Gastrocnemius medialis (tissue), 4 donors: ENCODE measurements around the gene PAQR5. TPM values are rescaled to one million over a fixed set of nuclear protein-coding genes. Genes with fewer than 3 reads are reported as not detected.

Experiments used
- ATAC-seq, 2 donors: fragments of 150-250 bp; one replicate each; pipeline ENCODE4 v1.9.1; 2016
- DNase-seq, 2 donors: peaks; one replicate each; pipeline ENCODE4 v3.0.0-alpha.2; 2019
- H3K27ac ChIP-seq, 4 donors: fragments of 200-600 bp; sonication (generic); 1 replicate in 1 of 4; 2 replicates in 3 of 4; pipeline ENCODE4 v1.5.1; 2016 to 2018; ENCODE audit warnings: mild to moderate bottlenecking in 2 of 4, moderate library complexity in 1 of 4
- H3K27me3 ChIP-seq, 3 donors: fragments of 200-600 bp; sonication (generic) in 2 of 3; 1 replicate in 1 of 3; 2 replicates in 2 of 3; pipeline versions ENCODE4 v1.5.1 to v1.6.0; 2016 to 2019; ENCODE audit warnings: mild to moderate bottlenecking in 1 of 3, moderate library complexity in 1 of 3
- H3K36me3 ChIP-seq, 2 donors: fragments of 200-600 bp; sonication (generic) in 1 of 2; one replicate each; pipeline ENCODE4 v1.5.1; 2017 to 2018
- H3K4me1 ChIP-seq, 2 donors: fragments of 200-600 bp; sonication (generic) in 1 of 2; one replicate each; pipeline ENCODE4 v1.5.1; 2016 to 2017; ENCODE audit warnings: mild to moderate bottlenecking in 2 of 2
- H3K4me3 ChIP-seq, 4 donors: fragments of 200-600 bp; sonication (generic) in 3 of 4; 1 replicate in 1 of 4; 2 replicates in 3 of 4; pipeline ENCODE4 v1.5.1; 2016 to 2019; ENCODE audit warnings: mild to moderate bottlenecking in 2 of 4
- H3K9me3 ChIP-seq, 3 donors: fragments of 200-600 bp; sonication (generic) in 2 of 3; 1 replicate in 1 of 3; 2 replicates in 2 of 3; pipeline ENCODE4 v1.5.1; 2016 to 2019
- POLR2A ChIP-seq, 2 donors: fragments of 450-650 bp; IDR thresholded peaks; one replicate each; pipeline ENCODE4 v1.6.1; 2017; ENCODE audit warnings: antibody characterized with exemption in 2 of 2, mild to moderate bottlenecking in 2 of 2, moderate library complexity in 2 of 2
- in situ Hi-C, 4 donors: fragments of 200-750 bp; cut with MboI; loops; one replicate each; pipeline versions ENCODE4 v1.15.0 to v1.8.0; 2017; ENCODE audit warnings: low sequenced_read_pairs in 4 of 4
- intact Hi-C: fragments of 100-400 bp; cut with DNase I; formaldehyde crosslinking; loops from one replicate; pipeline ENCODE4 v1.15.1; 2023; ENCODE audit warnings: low total_unique reads
- total RNA-seq, 4 donors: library from RNA; depleted of rRNA; stranded (reverse); fragments of >200 nt; gene quantifications; one replicate each; pipeline versions ENCODE4 v1.1.0 to v1.2.3, GENCODE V29; 2016
- TF ChIP-seq, protein P1 (sequence below), 5 experiments: fragments of 450-650 bp in 3 of 5; fragments of 200-600 bp in 2 of 5; sonication (generic) in 2 of 5; IDR thresholded peaks in 4 of 5; conservative IDR thresholded peaks in 1 of 5; 1 replicate in 4 of 5; 2 replicates in 1 of 5; pipeline ENCODE4 v1.5.1; 2016 to 2019; ENCODE audit warnings: antibody characterized with exemption in 5 of 5, mild to moderate bottlenecking in 3 of 5, moderate library complexity in 3 of 5

The PAQR5 gene
- total RNA-seq, 4 donors from 2014 or later: 0.07 to 0.10 (median 0.10) TPM; not detected in 1

DNA sequence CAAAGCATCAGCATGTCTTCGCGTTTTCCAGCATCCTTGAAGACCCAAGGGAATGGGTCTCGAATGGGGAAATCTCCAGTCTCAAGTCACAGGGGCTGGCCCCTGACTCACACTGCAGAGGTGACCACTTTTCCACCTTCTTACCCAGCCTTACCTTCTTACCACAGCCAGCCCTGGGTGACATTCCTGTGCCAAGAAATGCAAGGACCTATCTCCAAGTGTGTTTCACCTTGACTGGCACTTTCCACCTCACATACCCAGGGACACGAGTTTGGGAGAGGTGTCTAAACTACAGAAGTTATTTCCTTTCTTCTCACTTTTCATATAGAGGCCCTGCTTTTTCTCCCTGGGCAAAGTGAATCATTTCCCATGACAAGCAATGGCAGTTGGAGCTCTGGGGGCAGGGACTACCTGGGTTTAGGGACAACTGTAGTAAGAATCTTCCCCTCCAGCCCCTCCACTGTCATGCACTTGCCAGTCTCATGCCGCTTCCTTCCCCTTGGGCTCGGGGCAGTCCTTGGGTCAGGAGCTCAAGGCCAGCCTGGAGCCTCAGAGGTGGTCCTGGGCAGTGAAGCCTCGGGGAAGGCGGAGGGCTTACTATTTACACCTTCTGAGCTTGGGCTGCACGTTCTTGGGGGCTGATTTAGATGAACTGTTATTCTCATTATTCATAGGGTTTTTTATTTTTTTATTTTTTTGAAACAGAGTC lies 16.8 kb downstream of the PAQR5 start:
- H3K27ac ChIP-seq: no peak overlapping the region
- no peak overlapping the region for H3K4me3 ChIP-seq
- TF ChIP-seq, protein P1, sequence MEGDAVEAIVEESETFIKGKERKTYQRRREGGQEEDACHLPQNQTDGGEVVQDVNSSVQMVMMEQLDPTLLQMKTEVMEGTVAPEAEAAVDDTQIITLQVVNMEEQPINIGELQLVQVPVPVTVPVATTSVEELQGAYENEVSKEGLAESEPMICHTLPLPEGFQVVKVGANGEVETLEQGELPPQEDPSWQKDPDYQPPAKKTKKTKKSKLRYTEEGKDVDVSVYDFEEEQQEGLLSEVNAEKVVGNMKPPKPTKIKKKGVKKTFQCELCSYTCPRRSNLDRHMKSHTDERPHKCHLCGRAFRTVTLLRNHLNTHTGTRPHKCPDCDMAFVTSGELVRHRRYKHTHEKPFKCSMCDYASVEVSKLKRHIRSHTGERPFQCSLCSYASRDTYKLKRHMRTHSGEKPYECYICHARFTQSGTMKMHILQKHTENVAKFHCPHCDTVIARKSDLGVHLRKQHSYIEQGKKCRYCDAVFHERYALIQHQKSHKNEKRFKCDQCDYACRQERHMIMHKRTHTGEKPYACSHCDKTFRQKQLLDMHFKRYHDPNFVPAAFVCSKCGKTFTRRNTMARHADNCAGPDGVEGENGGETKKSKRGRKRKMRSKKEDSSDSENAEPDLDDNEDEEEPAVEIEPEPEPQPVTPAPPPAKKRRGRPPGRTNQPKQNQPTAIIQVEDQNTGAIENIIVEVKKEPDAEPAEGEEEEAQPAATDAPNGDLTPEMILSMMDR (IDR thresholded peaks at IDR 0.05 in 4 of 5, conservative IDR thresholded peaks at IDR 0.05 in 1 of 5): no peak
- TF ChIP-seq POLR2A (IDR thresholded peaks at IDR 0.05): no peak
- in situ Hi-C loops (no loop called here), intact Hi-C loops (no loop called here)
- H3K4me1 ChIP-seq: no peaks in the 10 kb centered on the region
- H3K36me3 ChIP-seq: no peaks in the 10 kb centered on the region
- DNase-seq: no peak
- no peaks in the 10 kb centered on the region for H3K9me3 ChIP-seq
- H3K27me3 ChIP-seq: no peaks in the 10 kb centered on the region
- no peak for ATAC-seq

DNA sequence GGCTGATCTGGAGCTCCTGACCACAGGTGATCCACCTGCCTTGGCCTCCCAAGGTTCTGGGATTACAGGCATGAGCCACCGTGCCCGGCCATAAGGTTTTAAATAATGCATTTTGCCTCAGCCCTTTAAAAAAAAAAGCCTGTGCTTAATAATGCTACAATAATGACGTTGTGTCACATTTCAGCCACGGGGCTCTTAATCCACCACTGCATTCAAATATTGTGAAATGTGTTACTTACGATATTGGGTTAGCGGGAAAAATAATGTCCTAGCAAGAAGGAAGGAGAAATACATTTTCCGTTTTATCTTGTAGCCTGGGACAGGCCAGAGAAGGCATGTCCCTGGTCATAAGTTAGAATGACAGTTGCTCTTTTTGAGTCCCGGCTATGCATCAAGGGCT lies 17.6 kb downstream of the PAQR5 start:
- Histone ChIP-seq H3K9me3 (no peaks in the 10 kb centered on the region), H3K27ac (no peak overlapping the region), H3K36me3 (no peaks in the 10 kb centered on the region), H3K27me3 (no peaks in the 10 kb centered on the region), H3K4me3 (no peak overlapping the region), H3K4me1 (no peaks in the 10 kb centered on the region)
- DNase-seq (no peak), ATAC-seq (no peak)
- intact Hi-C loops: no loop called here
- in situ Hi-C loops: no loop called here
- TF ChIP-seq, protein P1 (IDR thresholded peaks at IDR 0.05 in 4 of 5, conservative IDR thresholded peaks at IDR 0.05 in 1 of 5): no peak
- no peak for TF ChIP-seq POLR2A (IDR thresholded peaks at IDR 0.05)

DNA sequence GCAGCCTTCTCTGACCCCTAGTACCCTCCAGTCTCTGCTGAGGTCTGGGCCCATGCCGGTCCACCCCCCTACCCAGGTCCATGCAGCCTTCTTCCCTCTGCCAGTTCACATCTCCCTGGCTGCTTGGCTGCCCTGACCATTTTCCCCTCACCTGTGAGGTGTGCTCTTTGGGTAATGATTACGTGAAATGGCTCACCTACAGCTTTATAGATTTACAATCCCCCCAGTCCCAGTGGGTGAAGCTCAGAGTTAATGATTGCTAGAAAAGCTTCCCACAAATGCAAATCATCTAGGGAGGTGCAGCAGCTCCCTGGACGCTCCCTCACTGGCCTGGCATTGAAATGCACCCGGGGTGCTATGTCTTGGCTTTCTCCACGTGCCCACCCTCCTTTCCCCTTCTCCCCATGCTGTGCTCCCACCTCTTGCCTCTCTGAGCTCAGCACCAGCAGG lies 18.7 kb downstream of the PAQR5 start:
- TF ChIP-seq, protein P1 (IDR thresholded peaks at IDR 0.05 in 4 of 5, conservative IDR thresholded peaks at IDR 0.05 in 1 of 5): no peak
- no peak for TF ChIP-seq POLR2A (IDR thresholded peaks at IDR 0.05)
- DNase-seq: no peak
- intact Hi-C loops (no loop called here), in situ Hi-C loops (no loop called here)
- peaks cover 0 to 4% (median 0%) of the 10 kb centered on the region in 3 donors for H3K27me3 ChIP-seq
- ATAC-seq: no peak
- no peaks in the 10 kb centered on the region for H3K36me3 ChIP-seq
- H3K4me1 ChIP-seq: no peaks in the 10 kb centered on the region
- no peak overlapping the region for H3K4me3 ChIP-seq
- no peak overlapping the region for H3K27ac ChIP-seq
- H3K9me3 ChIP-seq: no peaks in the 10 kb centered on the region

DNA sequence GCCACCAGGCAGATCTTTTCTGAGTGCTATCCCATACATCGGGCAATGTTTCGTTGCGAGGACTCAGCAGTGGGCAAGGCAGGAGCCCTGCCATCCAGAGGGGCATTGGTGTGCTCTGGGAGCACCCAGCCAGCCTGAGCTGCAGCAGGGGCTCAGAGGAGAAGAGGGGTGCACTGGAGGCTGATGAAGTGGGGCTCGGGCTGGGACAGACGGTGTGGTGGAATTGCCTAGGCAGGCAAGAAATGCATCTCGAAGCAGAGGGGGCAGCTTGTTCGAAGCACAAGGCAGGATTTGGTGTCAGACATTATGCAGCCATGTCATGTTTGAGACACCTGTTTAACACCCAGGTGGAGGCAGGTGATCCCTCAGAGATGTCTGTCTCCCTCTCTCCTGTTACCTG lies 19.3 kb downstream of the PAQR5 start:
- H3K4me1 ChIP-seq: no peaks in the 10 kb centered on the region
- H3K9me3 ChIP-seq: no peaks in the 10 kb centered on the region
- no peaks in the 10 kb centered on the region for H3K36me3 ChIP-seq
- ATAC-seq (no peak), DNase-seq (no peak)
- H3K4me3 ChIP-seq: no peak overlapping the region
- H3K27ac ChIP-seq: no peak overlapping the region
- no peak for TF ChIP-seq POLR2A (IDR thresholded peaks at IDR 0.05)
- TF ChIP-seq, protein P1 (IDR thresholded peaks at IDR 0.05 in 4 of 5, conservative IDR thresholded peaks at IDR 0.05 in 1 of 5): no peak
- peaks cover 0 to 4% (median 0%) of the 10 kb centered on the region in 3 donors for H3K27me3 ChIP-seq
- in situ Hi-C loops: no loop called here
- intact Hi-C loops: no loop called here
